NCI-H128 (cell line): ENCODE results near the gene MARCHF3.
A peak's percentile ranks its signal among the peaks of the same experiment; 100 is the strongest.
"Not testable (repeated sequence)": the region's sequence is repeated elsewhere in the genome, so short reads cannot be mapped to it uniquely, and the experiment has no call there.

Source experiments
- DNase-seq: peaks from one replicate; lab custom pipeline; 2025; ENCODE audit not compliant: unreplicated experiment; lab: John Stamatoyannopoulos, UW

Gene MARCHF3

DNA sequence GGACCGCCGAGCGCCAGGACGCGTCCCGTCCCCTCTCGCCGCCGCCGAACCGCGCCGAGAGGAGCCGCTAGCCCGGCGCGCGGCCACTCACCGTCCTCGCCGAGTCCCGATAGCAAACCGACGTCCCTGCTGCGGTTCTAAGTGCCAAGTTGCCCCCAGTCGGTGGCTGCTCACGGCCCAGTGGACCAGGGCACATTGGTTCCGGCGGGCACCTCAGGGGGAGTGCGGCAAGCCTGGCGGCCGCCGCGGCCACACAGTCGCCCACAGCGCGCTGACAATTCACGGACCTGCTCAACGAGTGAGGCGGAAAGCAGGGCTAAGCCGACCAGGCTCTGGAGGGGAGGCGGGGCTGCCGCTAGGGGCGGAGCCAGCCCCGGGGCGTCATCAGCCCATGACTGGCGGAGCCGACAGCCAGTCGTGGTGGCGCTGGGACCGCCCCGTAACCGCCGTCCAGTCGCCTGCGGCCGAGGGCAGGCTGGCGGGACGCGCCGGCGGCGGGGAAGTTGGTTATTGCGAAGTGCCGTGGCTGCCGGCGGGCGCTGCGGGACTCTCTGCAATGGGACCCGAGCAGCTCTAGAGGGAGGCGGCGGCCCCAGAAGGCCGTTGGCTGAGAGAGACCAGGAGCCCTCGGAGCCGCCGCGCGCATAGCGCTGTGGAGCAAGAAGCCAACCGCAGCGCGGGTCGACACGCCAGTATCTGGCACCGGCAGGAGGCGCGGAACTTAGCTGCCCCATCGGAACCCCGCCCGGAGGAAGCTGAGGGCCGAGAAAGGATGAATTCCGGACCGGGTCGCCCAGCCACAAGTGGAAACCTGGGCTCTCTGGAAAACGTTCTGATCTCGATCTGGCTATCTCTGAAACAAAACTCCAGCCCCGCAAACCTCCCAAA is at the start of gene MARCHF3:
Gene MARCHF3 (minus strand): TSS at position 300 of the 888 bp plus-strand sequence. CDS start 112,387 bp downstream, outside the sequence.
- DNase-seq: peak; percentile 68

DNA sequence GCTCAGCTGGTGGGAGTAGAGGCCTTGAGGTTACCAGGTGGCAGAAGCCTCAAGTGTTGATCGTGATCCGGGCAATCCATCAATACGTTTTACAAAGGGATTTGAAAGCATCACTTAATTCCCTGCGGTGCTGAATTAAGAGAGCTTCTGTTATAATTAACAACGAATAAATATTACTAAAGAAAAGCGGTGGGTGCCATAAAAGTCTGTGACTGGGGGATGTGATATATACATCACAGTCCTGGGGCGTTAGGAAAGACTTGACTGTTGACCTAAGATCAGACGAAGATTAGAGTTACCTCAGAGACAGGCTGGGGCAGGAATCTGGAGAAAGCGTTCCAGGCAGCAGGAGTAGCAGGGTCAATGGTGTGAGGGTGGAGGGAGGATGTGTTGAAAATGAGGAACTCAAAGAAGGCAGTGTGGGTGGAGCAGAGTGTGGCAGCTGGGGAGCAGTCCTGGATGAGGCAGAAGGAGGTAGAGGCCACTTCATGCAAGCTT is 49.7 kb upstream of the MARCHF3 start:
- peak; percentile 28 for DNase-seq

GRCh38 chr5:127077366-127077765 is 47.0 kb upstream of the MARCHF3 start:
- DNase-seq: no peak

DNA sequence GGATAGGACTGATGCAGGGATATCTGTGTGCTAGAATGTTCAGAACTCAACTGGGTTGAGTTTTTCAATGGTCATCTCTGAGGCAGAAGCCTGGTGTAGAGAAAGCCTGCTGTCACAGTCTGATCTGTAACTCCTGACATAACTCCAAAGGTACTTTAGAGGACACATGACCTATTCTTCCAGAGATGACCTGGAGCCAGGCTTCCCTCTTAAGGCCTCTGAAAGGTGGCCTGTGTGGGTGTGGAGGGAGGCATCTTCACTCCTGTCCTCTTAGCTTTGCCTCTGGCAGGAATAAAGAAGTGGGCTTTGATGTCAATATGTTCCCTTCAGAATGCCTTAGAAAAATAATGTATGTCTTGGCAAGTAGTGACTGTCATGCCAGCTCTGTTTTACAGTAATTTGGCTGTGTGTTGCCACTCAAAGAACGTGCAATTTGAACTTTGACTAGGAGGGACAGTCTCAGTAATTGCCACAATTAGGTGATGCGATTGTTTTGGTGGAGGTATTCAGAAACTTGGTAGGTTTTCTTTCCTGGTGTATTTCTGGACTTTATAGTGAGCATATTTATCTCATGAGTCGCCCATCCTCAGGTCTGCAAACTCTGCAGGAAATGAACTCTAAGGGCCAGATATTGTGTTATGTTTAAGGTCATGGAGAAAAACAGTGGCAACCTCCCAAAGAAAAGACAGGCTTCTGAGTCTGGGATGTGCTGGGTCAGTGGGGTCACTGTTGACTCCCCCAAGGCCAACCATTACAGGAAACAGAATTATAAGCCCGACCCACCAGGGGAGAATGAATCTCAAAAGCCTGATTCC is 46.2 kb upstream of the MARCHF3 start:
- no peak for DNase-seq

- no peak for DNase-seq
Observed at GRCh38 chr5:127074466-127074865, 44.1 kb upstream of the MARCHF3 start.

GRCh38 chr5:127072861-127073846 is 42.8 kb upstream of the MARCHF3 start, which contains the start of gene C5orf63:
TSS of gene C5orf63 (minus strand) at chr5:127073502. CDS start at chr5:127058995, 14,507 bp downstream.
- no peak for DNase-seq

DNA sequence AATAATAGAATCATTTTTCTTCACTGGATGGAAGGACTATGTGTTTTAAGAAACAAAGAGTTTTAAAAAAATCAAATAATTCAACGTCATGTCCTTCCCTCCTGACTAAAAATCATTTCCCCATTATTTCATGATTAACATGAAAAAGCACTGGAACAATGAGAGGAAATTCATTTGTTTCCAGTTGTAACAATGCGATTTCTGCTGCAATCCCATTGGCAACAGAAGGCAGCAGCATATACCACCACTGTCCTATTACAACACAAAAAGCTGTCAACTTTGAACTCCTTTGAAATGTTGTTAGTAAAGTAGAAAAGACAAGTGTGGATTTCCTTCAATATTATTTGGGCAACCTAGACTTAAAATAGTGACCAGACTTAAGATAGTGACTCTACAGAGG is 39.9 kb upstream of the MARCHF3 start:
- no peak for DNase-seq

GRCh38 chr5:127068493-127069214 is 38.3 kb upstream of the MARCHF3 start:
- no peak for DNase-seq

DNA sequence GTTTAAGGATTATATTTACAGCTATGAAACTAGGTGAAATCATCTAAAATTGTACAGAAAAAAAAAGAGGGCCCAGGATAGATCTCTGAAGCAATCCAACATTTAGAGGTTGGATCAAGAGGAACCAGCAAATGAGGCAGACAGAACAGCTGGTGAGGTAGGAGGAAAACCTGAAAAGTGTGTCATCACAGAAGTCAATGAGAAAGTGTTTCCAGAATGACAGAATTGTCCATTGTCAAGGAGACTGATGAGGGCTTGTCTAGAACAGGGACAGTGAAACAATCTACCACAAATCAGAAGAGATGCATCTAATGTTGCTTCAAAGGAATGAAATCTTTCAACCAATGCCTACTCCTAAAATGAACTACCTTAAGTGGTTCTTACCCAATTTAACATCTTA is 36.4 kb upstream of the MARCHF3 start:
- no peak for DNase-seq

DNA sequence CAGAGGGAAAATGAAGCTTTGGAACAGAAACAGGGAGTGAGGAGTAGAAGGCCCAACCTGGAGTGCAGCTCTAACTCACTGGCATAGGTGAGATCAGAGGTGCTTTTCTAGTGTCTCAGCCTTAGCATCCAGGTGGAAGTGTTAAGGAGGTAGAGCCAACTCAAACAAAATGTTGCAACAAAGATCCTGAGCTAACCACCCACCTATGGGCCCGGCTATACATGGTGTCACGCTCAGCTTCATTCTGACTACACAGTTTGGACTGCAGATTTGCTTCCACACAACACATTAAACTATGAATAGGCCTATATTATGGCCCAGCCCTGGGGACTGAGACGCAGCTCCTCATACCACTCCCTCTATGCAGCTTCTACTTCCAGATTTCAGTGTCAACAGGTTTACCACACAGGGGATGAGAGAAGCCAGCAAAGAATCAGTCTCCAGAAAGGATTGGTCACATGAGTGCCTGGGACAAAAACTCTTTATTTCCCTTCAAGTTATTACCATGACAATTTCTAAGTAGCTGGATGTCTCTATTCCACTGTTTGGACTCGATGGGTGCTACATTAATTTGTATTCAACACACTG is 34.0 kb upstream of the MARCHF3 start:
- DNase-seq: no peak

GRCh38 chr5:127063257-127063913 is 33.0 kb upstream of the MARCHF3 start:
- DNase-seq: no peak

GRCh38 chr5:127061956-127062355 is 31.6 kb upstream of the MARCHF3 start:
- no peak for DNase-seq

GRCh38 chr5:127061537-127061936 is 31.2 kb upstream of the MARCHF3 start:
- DNase-seq: no peak

GRCh38 chr5:127060470-127060985 is 30.2 kb upstream of the MARCHF3 start:
- no peak for DNase-seq

- DNase-seq: no peak
Observed at GRCh38 chr5:127056896-127057295, 26.5 kb upstream of the MARCHF3 start.

GRCh38 chr5:127055880-127056653 is 25.7 kb upstream of the MARCHF3 start:
- no peak for DNase-seq

DNA sequence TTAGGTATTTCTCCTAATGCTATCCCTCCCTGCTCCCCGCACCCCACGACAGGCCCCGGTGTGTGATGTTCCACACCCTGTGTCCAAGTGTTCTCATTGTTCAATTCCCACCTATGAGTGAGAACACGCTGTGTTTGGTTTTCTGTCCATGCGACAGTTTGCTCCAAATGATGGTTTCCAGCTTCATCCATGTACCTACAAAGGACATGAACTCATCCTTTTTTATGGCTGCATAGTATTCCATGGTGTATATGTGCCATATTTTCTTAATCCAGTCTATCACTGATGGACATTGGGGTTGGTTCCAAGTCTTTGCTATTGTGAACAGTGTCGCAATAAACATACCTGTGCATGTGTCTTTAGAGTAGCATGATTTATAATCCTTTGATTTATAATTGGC is 23.2 kb upstream of the MARCHF3 start:
- not testable (repeated sequence) for DNase-seq

GRCh38 chr5:127053049-127053448 is 22.7 kb upstream of the MARCHF3 start:
- no peak for DNase-seq
